ENCODE results near the gene OSMR. TPM values are rescaled to one million over a fixed set of nuclear protein-coding genes. Genes with fewer than 3 reads are reported as not detected.

The OSMR gene
- total RNA-seq, 4 donors from 2014 or later: 38.6 to 61.0 (median 51.7) TPM

DNA sequence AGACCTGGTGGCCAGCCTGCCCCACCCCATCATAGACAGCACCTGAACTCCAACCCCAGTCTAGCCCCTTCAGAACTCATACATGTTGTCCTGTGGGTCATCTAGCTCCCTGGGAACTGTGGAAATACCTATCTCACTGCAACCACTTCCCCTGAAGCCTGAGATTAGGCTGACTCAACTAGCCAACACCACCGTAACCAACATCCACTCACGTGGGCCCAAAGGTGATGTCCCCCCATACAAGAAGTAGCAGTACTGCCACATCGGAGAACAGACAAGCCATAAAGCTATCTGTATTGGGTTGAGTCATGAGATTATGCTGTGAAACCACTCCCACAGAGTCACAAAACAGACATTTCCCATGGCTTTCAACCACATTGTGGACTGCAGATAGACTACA, 46.6 kb downstream of the OSMR start:
- TF ChIP-seq, protein P1, sequence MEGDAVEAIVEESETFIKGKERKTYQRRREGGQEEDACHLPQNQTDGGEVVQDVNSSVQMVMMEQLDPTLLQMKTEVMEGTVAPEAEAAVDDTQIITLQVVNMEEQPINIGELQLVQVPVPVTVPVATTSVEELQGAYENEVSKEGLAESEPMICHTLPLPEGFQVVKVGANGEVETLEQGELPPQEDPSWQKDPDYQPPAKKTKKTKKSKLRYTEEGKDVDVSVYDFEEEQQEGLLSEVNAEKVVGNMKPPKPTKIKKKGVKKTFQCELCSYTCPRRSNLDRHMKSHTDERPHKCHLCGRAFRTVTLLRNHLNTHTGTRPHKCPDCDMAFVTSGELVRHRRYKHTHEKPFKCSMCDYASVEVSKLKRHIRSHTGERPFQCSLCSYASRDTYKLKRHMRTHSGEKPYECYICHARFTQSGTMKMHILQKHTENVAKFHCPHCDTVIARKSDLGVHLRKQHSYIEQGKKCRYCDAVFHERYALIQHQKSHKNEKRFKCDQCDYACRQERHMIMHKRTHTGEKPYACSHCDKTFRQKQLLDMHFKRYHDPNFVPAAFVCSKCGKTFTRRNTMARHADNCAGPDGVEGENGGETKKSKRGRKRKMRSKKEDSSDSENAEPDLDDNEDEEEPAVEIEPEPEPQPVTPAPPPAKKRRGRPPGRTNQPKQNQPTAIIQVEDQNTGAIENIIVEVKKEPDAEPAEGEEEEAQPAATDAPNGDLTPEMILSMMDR (IDR thresholded peaks at IDR 0.05; ENCODE audit: low read depth): no peak

DNA sequence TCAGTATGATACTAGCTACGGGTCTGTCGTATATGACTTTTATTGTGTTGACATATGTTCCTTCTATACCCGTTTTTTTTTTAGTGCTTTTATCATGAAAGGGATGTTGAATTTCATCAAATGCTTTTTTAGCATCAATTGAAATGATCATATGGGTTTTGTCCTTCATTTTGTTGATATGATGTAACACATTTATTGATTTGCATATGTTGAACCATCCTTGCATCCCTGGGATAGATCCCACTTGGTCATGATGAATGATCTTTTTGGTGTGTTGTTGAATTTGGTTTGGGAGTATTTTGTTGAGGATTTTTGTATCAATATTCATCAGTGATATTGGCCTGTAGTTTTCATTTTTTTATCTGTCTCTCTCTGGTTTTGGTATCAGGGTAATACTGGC, 50.9 kb downstream of the OSMR start:
- TF ChIP-seq, protein P1 (IDR thresholded peaks at IDR 0.05; ENCODE audit: low read depth): no peak

DNA sequence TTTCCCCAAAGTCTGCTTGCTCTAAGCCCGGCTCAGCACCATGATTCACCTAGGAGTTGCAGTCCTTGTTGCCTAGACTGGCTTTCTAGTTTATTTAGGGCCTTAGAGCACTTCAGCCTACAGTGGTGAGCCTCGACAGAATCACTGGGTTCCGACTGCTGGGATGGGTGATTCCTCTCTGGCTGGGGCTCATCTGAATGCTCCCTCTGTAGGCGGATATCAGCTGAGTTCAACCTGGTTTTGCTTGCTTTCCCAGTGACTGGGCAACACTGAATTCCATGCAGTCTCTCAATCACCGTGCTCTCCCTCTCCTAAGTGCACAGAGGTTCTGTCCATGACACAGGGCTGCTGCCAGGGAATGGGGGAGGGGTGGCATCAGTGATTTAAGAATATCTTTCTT, 54.1 kb downstream of the OSMR start:
- TF ChIP-seq, protein P1 (IDR thresholded peaks at IDR 0.05; ENCODE audit: low read depth): no peak

DNA sequence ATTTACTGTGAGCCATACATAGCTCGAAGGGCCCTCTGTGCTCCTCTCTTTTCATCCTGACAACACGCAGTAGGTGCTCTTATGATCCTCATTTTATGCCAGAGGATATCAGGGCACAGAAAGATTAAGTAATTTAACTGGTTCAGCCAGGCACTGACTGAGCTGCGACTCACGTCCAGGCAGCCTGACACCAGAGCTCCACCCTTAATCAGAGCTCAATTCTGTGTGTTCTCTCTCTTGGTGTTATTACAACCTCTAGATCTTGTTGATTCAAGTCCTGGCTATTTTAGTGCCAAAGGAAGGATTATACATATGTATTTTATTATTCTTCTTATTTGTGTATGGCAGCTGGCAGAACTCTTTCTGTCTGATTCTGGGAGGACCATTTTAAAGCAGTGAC, 59.7 kb downstream of the OSMR start:
- TF ChIP-seq, protein P1 (IDR thresholded peaks at IDR 0.05; ENCODE audit: low read depth): no peak

DNA sequence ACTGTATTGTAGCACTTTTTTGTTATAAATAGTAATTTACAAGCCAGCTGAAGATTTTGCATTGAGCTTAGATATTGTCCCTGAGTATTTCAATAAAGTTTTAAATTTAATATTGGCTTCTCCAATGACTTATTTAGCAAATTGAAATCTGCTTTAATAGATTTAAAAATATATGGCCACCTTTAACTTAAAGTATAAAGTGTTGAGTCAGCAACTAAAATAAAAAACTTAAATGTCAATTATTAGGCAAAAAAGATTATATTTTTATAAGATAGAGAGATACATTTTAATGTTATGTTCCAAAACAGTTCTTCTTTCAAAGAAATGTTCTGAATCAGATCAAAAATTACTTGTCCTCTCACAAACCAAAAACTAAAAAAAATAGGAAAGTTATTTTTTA, 60.7 kb downstream of the OSMR start:
- TF ChIP-seq, protein P1 (IDR thresholded peaks at IDR 0.05; ENCODE audit: low read depth): no peak

- TF ChIP-seq, protein P1 (IDR thresholded peaks at IDR 0.05; ENCODE audit: low read depth): no peak
Observed at GRCh38 chr5:38911933-38912332, 66.1 kb downstream of the OSMR start.

DNA sequence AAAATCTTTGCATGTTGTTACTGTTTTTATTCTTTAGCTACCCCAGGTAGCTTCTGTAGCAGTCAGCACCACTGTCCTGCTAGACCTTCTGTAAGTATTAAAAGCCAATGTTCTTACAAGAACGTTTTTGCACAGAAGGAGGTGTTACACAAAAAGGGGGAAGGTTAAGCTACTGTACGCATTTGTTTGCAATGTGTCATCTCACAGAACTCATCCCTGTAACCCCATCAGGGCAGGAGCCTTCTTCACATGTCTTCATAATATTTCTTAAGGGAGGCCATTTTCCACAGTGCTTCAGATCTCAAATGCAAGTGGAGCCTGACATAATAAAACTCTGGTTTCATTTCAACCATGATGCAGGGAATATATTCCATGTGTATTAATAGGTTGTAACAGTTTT, 67.9 kb downstream of the OSMR start:
- TF ChIP-seq, protein P1 (IDR thresholded peaks at IDR 0.05; ENCODE audit: low read depth): no peak
